Right lobe of liver (tissue), 4 donors: ENCODE data around the gene CHST11.

ENCODE experiments used
- POLR2A ChIP-seq: fragments of 450-650 bp; IDR thresholded peaks from one replicate; pipeline ENCODE4 v1.6.1; 2017; ENCODE audit warnings: antibody characterized with exemption, mild to moderate bottlenecking
- TF ChIP-seq, protein P1 (sequence below), 4 donors: fragments of 200-600 bp in 3 of 4; fragments of 450-650 bp in 1 of 4; IDR thresholded peaks; one replicate each; pipeline versions ENCODE4 v1.5.1 to v1.8.0; 2016 to 2022; ENCODE audit warnings: antibody characterized with exemption in 4 of 4, mild to moderate bottlenecking in 2 of 4
- donor health status: DM: no; HTN: no; CAD: no.
- donor health status: DM: no; HTN: no; CAD: no.
- donor health status: DM: no; HTN: yes; CAD: no.

DNA sequence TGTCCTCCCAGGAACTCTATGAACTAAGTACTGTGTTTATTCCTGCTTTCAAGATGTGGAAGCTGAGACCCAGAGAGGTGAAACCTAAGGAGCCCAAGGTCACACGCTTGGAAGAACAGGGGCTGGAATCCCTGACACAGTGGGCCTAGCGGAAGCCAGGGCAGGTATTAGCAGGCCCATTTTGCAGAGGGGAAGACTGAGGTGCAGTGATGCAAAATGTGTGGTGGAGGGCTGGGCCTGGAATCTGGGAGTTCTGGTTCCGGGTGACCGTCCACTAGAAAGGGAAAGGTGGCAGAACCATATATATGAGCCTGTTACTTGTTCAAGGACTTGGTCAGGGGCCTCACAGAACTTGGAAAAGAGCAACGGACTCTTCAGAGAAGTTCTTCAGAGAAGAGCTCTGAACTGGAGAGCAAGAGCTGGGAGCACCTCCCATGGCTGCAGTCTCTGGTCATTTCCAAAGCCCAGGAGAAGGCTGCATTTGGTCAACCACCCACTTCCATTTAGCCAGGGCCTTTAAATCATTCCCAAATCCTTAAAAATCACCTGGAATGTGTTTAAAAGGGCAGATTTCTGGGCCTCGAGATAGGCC lies 119.5 kb downstream of the CHST11 start:
- TF ChIP-seq POLR2A, result no peak
- TF ChIP-seq, protein P1, sequence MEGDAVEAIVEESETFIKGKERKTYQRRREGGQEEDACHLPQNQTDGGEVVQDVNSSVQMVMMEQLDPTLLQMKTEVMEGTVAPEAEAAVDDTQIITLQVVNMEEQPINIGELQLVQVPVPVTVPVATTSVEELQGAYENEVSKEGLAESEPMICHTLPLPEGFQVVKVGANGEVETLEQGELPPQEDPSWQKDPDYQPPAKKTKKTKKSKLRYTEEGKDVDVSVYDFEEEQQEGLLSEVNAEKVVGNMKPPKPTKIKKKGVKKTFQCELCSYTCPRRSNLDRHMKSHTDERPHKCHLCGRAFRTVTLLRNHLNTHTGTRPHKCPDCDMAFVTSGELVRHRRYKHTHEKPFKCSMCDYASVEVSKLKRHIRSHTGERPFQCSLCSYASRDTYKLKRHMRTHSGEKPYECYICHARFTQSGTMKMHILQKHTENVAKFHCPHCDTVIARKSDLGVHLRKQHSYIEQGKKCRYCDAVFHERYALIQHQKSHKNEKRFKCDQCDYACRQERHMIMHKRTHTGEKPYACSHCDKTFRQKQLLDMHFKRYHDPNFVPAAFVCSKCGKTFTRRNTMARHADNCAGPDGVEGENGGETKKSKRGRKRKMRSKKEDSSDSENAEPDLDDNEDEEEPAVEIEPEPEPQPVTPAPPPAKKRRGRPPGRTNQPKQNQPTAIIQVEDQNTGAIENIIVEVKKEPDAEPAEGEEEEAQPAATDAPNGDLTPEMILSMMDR (IDR thresholded peaks at IDR 0.05), result no peak
